ENCODE data around the gene TRPM3.
"Not testable (repeated sequence)": the region's sequence is repeated elsewhere in the genome, so short reads cannot be mapped to it uniquely, and the experiment has no call there.

The TRPM3 gene

DNA sequence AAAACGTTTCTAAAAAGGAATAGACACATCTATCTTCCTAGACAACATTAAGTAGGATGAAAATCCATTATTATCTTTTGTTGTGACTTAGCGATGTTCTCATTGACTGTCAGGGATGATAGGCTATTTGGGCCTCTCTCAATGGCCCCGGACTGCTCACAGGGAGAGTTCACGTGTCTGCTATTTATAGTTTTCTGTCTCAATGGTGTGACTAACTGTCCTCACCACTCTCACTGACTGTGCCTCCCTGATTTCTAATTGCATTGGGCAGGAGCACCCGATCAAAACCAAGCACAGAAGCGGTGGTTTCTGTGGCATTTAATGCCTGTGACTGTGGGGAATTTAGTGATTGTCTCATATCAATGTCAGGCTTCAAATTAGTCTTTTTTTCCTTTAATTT, 420.3 kb downstream of the TRPM3 start:
- DNase-seq: no peak

DNA sequence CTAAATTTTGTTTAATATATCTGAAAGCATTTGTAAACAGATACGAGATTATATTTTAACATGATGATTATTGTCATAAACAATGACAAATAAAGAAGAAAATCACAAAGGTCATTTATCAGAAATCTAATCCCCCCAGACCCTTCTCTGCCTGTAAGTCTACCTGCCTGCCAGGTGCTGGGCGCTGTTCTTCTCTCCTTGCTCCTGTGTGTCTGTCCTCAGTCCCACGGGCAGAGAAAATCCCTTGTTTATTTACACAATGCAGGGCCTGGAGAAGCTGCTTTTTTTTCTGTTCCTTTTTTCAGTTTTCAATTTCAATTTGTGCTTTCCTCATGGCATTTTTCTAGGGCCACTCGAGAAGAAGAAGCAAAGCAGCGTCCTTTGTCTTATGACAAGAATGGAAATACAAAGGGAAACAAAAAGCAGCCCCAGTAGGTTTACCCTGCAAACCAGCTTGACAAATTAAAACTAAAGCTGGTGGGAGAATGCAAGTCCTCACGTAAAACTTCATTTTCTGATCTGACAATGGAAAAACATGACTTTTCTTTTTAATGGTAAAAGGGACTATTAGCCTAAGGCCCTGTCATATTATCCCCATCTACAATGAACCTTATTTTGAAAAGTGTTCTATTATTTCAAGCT, 424.6 kb downstream of the TRPM3 start:
- DNase-seq: no peak

DNA sequence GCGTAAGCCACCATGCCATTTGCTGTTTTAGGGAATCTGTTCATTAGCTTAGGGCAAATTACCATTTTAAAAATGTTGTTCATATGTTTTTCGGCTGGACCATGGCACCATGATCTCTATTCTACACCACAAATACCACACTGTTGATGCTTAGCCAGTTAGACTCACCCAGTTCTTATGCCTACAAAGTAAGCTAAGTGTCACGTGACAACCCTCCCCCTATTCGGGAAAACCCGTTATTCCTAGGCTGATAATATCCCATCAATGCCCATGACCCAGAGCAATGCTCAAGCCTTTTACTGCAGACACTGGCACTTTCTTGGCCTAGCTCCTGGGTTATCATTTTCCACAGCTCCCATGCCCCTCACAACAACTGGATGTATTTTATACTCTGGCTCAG, 426.7 kb downstream of the TRPM3 start:
- no peak for DNase-seq

GRCh38 chr9:70693186-70693585, 428.2 kb downstream of the TRPM3 start:
- no peak for DNase-seq

DNA sequence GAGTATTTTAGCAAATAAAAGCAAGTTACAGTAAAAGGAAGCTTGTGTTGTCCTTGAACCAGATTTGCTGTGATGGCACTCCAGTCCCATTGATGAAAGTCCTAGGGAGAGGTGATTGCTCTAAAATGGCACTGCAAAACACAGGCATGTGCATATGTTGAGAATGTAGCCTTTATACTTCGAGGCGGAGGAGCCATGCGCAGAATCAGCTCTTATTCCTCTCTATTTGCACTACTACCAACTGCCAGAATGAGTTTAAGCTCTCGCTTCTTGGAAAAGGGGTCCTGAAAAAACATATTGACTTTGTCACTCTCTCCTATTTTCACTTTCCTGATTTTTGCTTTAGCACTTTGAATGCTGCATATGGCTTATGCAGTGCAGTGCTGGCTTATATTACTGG, 429.0 kb downstream of the TRPM3 start:
- no peak for DNase-seq

- DNase-seq: no peak
Measured at GRCh38 chr9:70688704-70689103, 432.7 kb downstream of the TRPM3 start.

GRCh38 chr9:70683841-70684240, 437.6 kb downstream of the TRPM3 start:
- no peak for DNase-seq

DNA sequence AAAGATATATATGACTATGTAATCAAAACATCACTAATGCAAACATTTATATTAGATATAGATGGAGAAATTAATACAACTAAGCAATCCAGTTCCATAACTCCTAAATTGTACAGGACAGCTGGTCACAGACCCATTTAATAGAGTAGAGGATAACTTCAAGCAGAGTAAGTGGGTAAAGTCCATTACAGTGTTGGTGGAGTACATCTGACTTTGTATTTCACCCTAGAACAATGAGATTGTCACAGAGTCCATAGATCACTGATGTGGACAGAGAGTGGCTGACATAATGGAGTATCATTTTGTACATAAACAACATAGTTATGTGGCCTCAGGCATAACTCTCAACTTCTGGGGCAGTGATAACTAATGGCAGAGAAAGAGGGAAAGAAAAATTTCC, 439.1 kb downstream of the TRPM3 start:
- DNase-seq: no peak

- no peak for DNase-seq
Measured at GRCh38 chr9:70679845-70680244, 441.6 kb downstream of the TRPM3 start.

DNA sequence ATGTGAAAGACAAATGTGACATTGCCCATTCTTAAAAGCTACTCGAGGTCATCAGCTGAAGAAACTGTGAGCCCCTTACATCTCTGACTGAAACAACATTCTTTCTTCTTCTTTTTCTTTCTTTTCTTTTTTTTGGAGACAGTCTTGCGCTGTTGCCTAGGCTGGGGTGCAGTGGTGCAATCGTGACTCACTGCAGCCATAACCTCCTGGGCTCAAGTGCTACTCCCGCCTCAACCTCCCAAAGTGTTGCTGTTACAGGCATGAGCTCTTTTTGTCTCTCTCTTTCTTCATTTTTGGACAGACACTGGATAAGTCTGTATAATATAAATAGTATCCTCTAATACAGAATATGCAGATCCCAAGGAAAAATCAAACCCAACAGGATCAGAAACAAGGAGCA, 443.3 kb downstream of the TRPM3 start:
- DNase-seq: no peak

DNA sequence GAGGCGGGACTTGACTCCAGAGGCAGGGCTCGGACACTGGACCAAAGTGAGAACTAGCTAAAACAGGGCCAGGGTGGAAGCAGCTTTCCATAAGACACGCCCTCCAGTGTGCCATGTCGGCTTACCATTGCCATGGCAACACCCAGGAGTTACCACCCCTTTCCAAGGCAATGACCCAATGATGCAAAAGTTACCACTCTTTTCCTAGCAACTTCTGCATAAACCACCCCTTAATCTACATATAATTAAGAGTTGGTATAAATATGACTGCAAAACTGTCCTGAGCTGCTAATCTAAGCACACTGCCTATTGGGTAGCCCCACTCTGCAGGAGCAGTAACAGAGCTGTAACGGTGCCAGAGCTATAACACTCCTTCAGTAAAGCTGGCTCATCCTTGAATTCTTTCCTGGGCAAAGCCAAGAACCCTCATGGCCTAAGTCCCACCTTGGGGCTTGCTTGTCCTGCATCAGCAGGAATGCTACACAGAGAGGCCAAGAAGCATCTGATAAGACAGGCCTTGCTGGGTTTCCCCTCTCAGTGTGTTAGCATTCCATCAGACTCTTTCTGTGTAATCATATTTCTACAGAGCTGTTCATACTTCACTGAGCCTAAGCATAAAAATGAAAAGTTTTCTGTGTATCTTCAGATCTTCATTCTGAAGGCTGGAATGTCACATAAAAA, 444.2 kb downstream of the TRPM3 start:
- no peak for DNase-seq

- DNase-seq: no peak
Measured at GRCh38 chr9:70675868-70676370, 445.5 kb downstream of the TRPM3 start.

GRCh38 chr9:70673844-70674243, 447.6 kb downstream of the TRPM3 start:
- no peak for DNase-seq

GRCh38 chr9:70672161-70672649, 449.2 kb downstream of the TRPM3 start:
- no peak for DNase-seq

DNA sequence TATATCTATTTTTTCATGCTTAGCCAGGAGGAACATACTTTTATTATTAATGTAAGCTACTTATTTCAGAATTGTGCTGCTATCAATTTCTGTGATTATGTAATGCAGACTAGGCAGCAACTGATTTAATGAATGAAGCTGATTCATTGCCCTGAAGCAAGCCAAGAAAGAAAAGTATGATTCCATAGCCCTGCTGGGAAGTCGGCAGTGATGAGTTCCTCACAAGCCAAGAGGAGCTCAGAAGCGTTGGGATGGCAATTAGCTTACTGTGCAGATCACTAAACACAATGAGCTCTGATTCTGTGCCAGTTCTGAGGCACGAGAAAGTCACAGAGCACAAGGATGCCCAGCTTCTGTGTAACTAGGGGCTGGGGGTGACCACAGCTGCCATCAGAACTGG, 452.7 kb downstream of the TRPM3 start:
- no peak for DNase-seq

DNA sequence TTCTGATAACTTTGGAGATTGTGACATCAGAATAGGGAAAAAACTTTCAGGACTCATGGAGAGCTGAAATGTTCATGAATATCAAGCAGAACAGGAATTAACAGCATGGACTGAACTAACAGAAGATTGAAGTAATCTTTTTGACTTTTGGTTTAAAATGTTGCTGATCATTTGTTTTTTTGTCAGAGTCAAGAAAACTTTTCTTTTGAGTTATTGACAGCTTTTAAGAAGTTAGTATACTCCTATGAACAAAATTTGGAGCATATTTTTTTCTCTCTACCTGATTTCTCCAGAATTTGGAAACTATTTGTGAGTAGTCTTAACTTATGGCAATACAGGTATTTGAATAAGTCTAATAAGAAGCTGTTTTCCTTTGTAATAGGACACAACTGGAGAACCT, 462.7 kb downstream of the TRPM3 start:
- DNase-seq: no peak

GRCh38 chr9:70656281-70656680, 465.1 kb downstream of the TRPM3 start:
- DNase-seq: no peak

- DNase-seq: no peak
Measured at GRCh38 chr9:70654144-70654543, 467.3 kb downstream of the TRPM3 start.

DNA sequence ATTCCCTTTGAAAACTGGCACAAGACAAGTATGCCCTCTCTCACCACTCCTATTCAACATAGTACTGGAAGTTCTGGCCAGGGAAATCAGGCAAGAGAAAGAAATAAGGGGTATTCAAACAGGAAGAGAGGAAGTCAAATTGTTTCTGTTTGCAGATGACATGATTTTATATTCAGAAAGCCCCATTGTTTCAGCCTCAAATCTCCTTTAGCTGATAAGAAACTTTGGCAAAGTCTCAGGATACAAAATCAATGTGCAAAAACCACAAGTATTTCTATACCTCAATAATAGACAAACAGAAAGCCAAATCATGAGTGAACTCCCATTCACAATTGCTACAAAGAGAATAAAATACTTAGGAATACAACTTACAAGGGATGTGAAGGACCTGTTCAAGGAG, 476.8 kb downstream of the TRPM3 start:
- not testable (repeated sequence) for DNase-seq

DNA sequence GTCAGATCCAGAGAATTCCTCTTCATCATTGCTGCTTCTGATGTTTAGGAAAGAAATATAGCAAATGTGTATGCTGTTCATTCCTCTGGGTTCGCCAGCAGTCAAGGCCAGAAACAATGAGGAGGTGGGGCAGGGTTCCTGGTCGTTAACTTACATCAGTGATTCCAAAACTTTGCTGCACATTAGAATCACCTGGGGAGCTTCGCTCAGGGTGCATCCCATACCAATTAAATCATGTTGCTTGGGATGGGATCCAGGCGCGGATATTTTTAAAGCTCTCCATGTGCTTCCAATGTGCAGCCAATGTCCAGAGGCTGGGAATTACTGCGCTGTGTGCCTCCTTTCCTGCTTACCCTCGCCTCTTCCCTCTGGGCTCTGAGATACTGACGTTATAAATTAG, 479.1 kb downstream of the TRPM3 start:
- no peak for DNase-seq

DNA sequence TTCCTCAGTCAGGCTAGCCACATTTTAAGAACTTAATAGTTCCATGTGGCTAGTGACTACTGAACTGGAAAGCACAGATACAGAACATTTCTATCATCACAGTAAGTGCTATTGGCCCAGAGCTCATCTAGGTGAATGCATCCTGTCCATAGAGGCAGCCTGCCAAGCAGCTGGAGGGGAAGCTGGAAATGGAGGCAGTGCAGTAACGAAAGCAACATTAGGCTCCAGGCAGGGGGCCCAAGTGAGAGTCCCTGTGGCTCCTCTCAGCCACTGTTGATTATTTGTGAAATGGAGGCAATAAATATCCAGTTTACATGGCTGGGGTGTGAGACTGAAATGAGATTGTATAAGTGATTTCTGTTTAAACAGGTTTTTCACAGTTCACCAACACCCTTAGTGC, 479.8 kb downstream of the TRPM3 start:
- DNase-seq: no peak

DNA sequence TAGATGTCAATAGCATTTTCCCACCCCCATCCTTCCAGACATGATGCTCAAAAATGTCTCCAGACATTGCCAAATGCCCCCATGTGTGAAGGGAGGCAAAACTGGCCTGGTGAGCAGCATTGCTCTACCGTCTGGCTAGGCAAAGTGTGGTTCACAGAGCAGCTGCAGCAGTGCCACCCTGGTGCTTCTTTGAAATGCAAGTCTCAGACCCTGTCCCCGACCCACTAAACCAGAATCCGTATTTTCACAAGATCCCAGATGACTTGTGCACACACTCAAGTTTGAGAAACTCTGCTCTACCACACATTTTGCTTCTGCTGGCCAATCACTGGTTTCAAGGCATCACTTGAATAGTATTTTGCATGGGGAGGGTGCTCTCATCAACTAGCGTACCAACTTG, 480.4 kb downstream of the TRPM3 start:
- DNase-seq: no peak

DNA sequence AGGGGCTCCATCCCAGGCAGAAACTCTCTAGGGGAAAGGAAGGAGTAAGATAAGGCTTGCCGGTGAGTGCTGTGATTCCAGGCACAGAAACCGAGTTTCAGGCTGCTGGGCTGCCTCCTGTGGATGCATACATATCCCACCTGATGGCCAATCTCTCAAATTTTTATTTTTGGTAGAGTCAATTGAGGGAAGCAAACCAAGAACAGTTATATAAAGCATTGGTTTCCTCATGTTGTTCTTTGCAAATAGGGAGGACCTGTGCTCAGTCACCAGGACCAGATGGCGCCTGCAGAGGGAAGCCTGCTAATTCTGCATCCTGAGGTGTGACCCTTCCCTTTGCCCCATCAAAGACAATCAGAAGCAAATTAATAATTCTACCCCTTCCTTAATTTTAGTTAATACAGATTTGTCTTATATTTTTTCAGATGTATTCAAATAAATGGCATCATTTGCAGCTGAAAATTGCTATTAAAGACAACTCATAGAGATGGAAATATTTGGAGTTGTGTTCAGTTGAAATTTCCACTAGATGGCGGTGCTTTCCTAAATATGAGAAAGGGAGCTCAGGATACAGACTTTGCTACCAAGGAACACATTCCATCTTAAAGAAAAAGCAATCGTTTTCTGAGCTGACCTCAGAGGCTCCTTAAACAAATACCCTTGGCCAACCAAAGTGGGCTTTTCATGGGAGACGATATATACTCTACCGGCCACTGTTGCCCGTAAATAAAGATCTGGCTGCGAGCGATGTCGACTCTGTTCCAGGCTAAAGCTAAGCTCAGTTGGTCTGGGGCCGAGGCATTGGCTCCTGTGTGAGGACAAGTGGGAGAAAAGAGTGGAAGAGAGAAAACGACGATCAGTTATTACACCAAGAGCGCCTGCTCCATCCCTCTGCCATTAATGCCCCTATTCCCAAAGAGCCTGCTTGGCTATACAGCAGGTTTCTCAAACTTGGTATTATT, 481.3 kb downstream of the TRPM3 start:
- no peak for DNase-seq

Measured in activated CD4-positive, alpha-beta T cell treated with anti-CD3 and anti-CD28 coated beads for 4 hours (primary cell).